Endodermal cell (in vitro differentiated cells): Measurements from ENCODE around the gene LARGE1. TPM values are rescaled to one million over a fixed set of nuclear protein-coding genes. Genes with fewer than 3 reads are reported as not detected.

Experiments used
- DNase-seq: peaks from one replicate; pipeline ENCODE4 v3.0.0-alpha.2; 2017
- H3K27ac ChIP-seq: 2 replicates; pipeline ENCODE4 v1.5.1; 2013; ENCODE audit warnings: mild to moderate bottlenecking, low read depth, low read length, moderate library complexity
- H3K27me3 ChIP-seq: 2 replicates; pipeline ENCODE4 v1.6.1; 2013; ENCODE audit warnings: mild to moderate bottlenecking, low read length, moderate library complexity; ENCODE audit not compliant: insufficient read depth, control insufficient read depth, poor library complexity, severe bottlenecking
- H3K36me3 ChIP-seq: 2 replicates; pipeline ENCODE4 v1.7.0; 2013; ENCODE audit warnings: mild to moderate bottlenecking, low read length, moderate library complexity; ENCODE audit not compliant: control insufficient read depth, insufficient read depth
- H3K4me1 ChIP-seq: one replicate; pipeline ENCODE4 v1.7.0; 2013; ENCODE audit warnings: low read length; ENCODE audit not compliant: control insufficient read depth, insufficient read depth
- H3K4me3 ChIP-seq: 2 replicates; pipeline ENCODE4 v1.5.1; 2013; ENCODE audit warnings: mild to moderate bottlenecking, low read length, moderate library complexity
- H3K9ac ChIP-seq: 2 replicates; pipeline ENCODE4 v1.6.1; 2013; ENCODE audit warnings: mild to moderate bottlenecking, low read length, moderate library complexity; ENCODE audit not compliant: poor library complexity, severe bottlenecking; ENCODE audit errors: extremely low read depth
- H3K9me3 ChIP-seq: 2 replicates; pipeline ENCODE4 v1.6.1; 2013; ENCODE audit warnings: mild to moderate bottlenecking, low read length, moderate library complexity; ENCODE audit not compliant: control insufficient read depth
- H3K27ac Mint-ChIP-seq: 2 replicates; pipeline ENCODE4 v1.8.0; 2020; ENCODE audit warnings: mixed read lengths
- H3K27me3 Mint-ChIP-seq: 2 replicates; pipeline ENCODE4 v1.8.0; 2021; ENCODE audit warnings: mild to moderate bottlenecking, mixed read lengths; ENCODE audit not compliant: insufficient read depth
- H3K36me3 Mint-ChIP-seq: 2 replicates; pipeline ENCODE4 v1.8.0; 2020; ENCODE audit warnings: low read depth, mixed read lengths
- H3K4me1 Mint-ChIP-seq: 2 replicates; pipeline ENCODE4 v1.8.0; 2020; ENCODE audit warnings: mixed read lengths
- H3K4me3 Mint-ChIP-seq: 2 replicates; pipeline ENCODE4 v1.8.0; 2020; ENCODE audit warnings: mild to moderate bottlenecking, moderate library complexity, mixed read lengths
- H3K9me3 Mint-ChIP-seq: 2 replicates; pipeline ENCODE4 v1.8.0; 2020; ENCODE audit warnings: mild to moderate bottlenecking, mixed read lengths
- CTCF ChIP-seq: fragments of 200-600 bp; sonication (generic); conservative IDR thresholded peaks from 2 replicates; pipeline ENCODE4 v1.5.0; 2021; ENCODE audit warnings: antibody characterized with exemption, mild to moderate bottlenecking
- WGBS, 2 experiments: methylation state at CpG; one replicate each; pipeline versions ENCODE4 v1.1.5 to v1.1.7; 2013; ENCODE audit warnings: missing lambda C conversion rate in 2 of 2, mixed read lengths in 1 of 2; ENCODE audit not compliant: insufficient coverage in 1 of 2, insufficient read length in 1 of 2; 5-methylcytosine and 5-hydroxymethylcytosine counted together
- total RNA-seq, 2 donors: library from RNA; stranded (reverse); fragmentation: NEBNext Ultra II Directional in 1 of 2; extraction: Animal tissue kit (Norgen Biotek cat#: 25700) in 1 of 2; gene quantifications; 2 replicates in 1 of 2; 3 replicates in 1 of 2; pipeline ENCODE4 v1.2.1, GENCODE V29; 2021

The LARGE1 gene
- total RNA-seq, 2 donors from 2014 or later, result 17.5 to 24.3 TPM

- no peaks in the 10 kb centered on the region for H3K4me1 Mint-ChIP-seq
- Histone ChIP-seq H3K4me3 (no peak overlapping the region), H3K4me1 (no peaks in the 10 kb centered on the region), H3K27me3 (peaks cover 8% of the 10 kb centered on the region), H3K36me3 (no peaks in the 10 kb centered on the region), H3K27ac (no peak overlapping the region), H3K9me3 (peaks cover 4% of the 10 kb centered on the region), H3K9ac (no peak overlapping the region)
- no peak for DNase-seq
- WGBS, 2 experiments, result 90 to 93% methylated on average over 12 of the region's 12 CpGs
- no peaks in the 10 kb centered on the region for H3K9me3 Mint-ChIP-seq
- H3K4me3 Mint-ChIP-seq, result no peak overlapping the region
- no peaks in the 10 kb centered on the region for H3K36me3 Mint-ChIP-seq
- peaks cover 86% of the 10 kb centered on the region for H3K27me3 Mint-ChIP-seq
- H3K27ac Mint-ChIP-seq, result no peak overlapping the region
- TF ChIP-seq CTCF, result no peak
Measured at GRCh38 chr22:33867118-33867866, 53.0 kb downstream of the LARGE1 start.

GRCh38 chr22:33866511-33866910 is 53.8 kb downstream of the LARGE1 start:
- Histone ChIP-seq H3K27me3 (peaks cover 16% of the 10 kb centered on the region), H3K36me3 (no peaks in the 10 kb centered on the region), H3K27ac (no peak overlapping the region), H3K9ac (no peak overlapping the region), H3K4me3 (no peak overlapping the region), H3K9me3 (peaks cover 4% of the 10 kb centered on the region), H3K4me1 (peaks cover under 1% of the 10 kb centered on the region)
- H3K4me3 Mint-ChIP-seq, result no peak overlapping the region
- no peaks in the 10 kb centered on the region for H3K9me3 Mint-ChIP-seq
- H3K36me3 Mint-ChIP-seq, result no peaks in the 10 kb centered on the region
- H3K4me1 Mint-ChIP-seq, result peaks cover 1% of the 10 kb centered on the region
- peaks cover 88% of the 10 kb centered on the region for H3K27me3 Mint-ChIP-seq
- TF ChIP-seq CTCF, result no peak
- no peak for DNase-seq
- no peak overlapping the region for H3K27ac Mint-ChIP-seq
- WGBS, 2 experiments, result 91% methylated on average over 3 of the region's 3 CpGs; no CpG with 5 or more reads in 1 of the 2 experiments

- 90% methylated on average over 1 of the region's 1 CpG; no CpG with 5 or more reads in 1 of the 2 experiments for WGBS, 2 experiments
- no peak overlapping the region for H3K9ac ChIP-seq
- no peak for DNase-seq
- peaks cover 4% of the 10 kb centered on the region for H3K9me3 ChIP-seq
- Mint-ChIP-seq H3K4me3 (no peak overlapping the region), H3K9me3 (no peaks in the 10 kb centered on the region), H3K4me1 (peaks cover 5% of the 10 kb centered on the region), H3K36me3 (no peaks in the 10 kb centered on the region), H3K27ac (no peak overlapping the region), H3K27me3 (peaks cover 89% of the 10 kb centered on the region)
- peaks cover 2% of the 10 kb centered on the region for H3K4me1 ChIP-seq
- no peak overlapping the region for H3K27ac ChIP-seq
- H3K36me3 ChIP-seq, result no peaks in the 10 kb centered on the region
- peaks cover 18% of the 10 kb centered on the region for H3K27me3 ChIP-seq
- no peak for TF ChIP-seq CTCF
- no peak overlapping the region for H3K4me3 ChIP-seq
Measured at GRCh38 chr22:33865996-33866395, 54.3 kb downstream of the LARGE1 start.
